NB4 (cell line): ENCODE results near the gene HHATL.

Experiments
- POLR2A ChIP-seq: IDR thresholded peaks from 2 replicates; pipeline ENCODE4 v1.6.1; 2011; ENCODE audit warnings: mild to moderate bottlenecking; ENCODE audit not compliant: insufficient read length; ENCODE audit errors: extremely low read depth
- TF ChIP-seq, protein P1 (sequence below): IDR thresholded peaks from one replicate; pipeline ENCODE4 v1.5.1; 2012; ENCODE audit warnings: low read depth, low read length
- TF ChIP-seq, protein P2 (sequence below): IDR thresholded peaks from 2 replicates; pipeline ENCODE4 v1.6.1; 2011; ENCODE audit warnings: low read depth, low read length

DNA sequence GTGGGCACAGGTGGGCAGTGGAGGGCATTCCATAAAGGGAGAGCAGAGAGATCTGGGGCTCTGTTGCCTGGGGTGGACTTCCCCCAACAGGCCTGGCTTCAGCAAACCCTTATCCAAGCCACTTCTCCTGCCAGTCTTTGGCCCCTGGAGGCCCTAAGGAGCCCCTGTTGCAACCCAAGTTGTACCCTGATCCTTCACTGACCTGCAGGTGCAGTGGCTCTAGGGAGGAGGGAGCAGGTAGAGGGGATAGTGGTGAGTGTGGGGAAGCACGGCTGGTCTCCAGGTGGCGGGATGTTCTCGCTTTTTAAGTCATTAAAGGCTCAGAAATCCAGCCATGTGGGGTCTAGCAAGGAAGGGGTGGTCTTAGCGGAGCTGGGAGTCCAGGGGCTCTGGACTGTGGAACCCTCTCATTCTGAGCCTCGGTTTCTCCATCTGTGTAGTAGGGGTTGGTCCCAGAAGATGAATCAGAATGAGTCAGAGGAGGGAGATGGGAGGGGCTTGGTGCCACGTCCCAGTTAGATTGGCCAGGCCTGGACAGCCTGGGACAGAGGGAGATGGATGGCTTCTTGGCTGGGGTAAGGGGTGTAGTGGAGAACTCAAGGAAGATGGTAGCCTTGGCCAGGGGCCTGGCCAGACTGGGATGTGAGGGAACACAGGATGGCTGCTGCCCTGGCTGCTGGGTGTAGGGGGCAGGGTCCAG is 46.5 kb downstream of the HHATL start:
- no peak for TF ChIP-seq POLR2A
- TF ChIP-seq, protein P1, sequence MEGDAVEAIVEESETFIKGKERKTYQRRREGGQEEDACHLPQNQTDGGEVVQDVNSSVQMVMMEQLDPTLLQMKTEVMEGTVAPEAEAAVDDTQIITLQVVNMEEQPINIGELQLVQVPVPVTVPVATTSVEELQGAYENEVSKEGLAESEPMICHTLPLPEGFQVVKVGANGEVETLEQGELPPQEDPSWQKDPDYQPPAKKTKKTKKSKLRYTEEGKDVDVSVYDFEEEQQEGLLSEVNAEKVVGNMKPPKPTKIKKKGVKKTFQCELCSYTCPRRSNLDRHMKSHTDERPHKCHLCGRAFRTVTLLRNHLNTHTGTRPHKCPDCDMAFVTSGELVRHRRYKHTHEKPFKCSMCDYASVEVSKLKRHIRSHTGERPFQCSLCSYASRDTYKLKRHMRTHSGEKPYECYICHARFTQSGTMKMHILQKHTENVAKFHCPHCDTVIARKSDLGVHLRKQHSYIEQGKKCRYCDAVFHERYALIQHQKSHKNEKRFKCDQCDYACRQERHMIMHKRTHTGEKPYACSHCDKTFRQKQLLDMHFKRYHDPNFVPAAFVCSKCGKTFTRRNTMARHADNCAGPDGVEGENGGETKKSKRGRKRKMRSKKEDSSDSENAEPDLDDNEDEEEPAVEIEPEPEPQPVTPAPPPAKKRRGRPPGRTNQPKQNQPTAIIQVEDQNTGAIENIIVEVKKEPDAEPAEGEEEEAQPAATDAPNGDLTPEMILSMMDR: no peak
- TF ChIP-seq, protein P2, sequence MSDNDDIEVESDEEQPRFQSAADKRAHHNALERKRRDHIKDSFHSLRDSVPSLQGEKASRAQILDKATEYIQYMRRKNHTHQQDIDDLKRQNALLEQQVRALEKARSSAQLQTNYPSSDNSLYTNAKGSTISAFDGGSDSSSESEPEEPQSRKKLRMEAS: no peak
